Stimulated activated CD4-positive, alpha-beta T cell treated with anti-CD3 and anti-CD28 coated beads, Interleukin-2, amount 100 ng/mL, for 48 hours (primary cell): ENCODE data around the gene ATOH8.

ENCODE experiments used
- DNase-seq, 2 donors: peaks; one replicate each; pipeline ENCODE4 v3.0.0-alpha.2; 2020

Gene ATOH8

GRCh38 chr2:85719609-85720240, 34.1 kb upstream of the ATOH8 start:
- no peak for DNase-seq

DNA sequence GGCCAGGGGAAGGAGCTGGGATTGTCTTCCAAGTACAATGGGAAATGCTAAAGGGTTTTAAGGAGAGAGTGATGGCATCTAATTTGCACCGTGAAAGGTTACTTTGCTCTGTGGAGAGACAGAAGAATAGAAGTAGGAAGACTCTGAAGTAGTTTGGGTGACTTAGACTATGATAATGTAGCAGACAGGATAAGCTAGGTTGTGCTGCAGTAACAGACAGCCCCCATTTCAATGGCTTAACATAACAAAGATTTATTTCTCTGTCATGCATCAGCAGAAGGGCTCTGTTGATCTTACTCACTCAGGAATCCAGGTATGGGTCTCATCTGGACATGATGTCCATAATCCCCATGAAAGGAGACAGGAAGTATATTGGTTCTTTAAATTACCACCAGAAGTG, 33.3 kb upstream of the ATOH8 start:
- DNase-seq, result no peak

GRCh38 chr2:85721641-85722040, 32.1 kb upstream of the ATOH8 start:
- no peak for DNase-seq

DNA sequence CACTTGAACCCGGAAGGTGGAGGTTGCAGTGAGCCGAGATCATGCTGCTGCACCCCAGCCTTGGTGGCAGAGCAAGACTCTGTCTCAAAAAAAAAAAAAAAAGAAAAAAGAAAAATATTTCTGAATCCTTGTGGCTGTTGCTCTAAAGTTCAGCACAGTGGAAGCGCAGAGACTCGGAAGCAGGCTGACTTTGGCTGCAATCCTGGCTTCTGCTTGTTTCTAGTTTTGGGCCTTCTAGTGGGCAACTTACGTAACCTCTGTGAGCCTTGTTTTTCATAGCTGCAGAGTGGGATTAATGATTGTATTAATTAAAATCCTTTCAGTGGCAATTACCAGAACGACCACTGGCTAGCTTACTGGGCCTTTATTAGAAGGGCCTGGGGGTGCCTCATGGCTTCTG, 31.3 kb upstream of the ATOH8 start:
- DNase-seq, result no peak

DNA sequence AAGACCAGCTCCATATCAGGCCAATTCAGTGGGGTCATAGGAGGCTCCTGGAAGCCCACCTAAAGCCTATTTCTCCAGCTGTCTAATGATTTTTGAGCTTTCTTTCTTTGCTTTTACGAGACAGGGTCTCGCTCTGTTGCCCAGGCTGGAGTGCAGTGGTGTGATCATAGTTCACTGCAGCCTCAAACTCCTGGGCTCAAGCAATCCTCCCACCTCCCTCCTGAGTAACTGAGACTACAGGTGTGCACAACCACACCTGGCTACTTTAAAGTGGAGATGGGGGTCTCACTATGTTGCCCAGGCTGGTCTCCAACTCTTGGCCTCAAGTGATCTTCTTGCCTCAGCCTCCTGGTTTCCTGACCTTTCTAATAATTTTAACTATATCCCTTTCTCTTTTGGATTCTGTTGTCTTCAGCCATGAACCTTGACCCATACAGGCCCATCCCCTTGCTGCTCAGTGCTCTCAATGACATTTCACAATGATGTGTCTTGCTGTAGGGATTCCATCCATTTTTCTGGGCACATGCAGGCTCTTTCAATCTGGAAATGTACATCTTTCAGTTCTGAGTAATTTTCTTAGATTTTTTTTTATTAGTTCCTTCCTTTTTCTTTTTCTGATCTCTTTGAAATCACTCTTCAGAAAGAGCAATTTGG, 30.0 kb upstream of the ATOH8 start:
- no peak for DNase-seq

GRCh38 chr2:85724731-85725181, 29.0 kb upstream of the ATOH8 start:
- no peak for DNase-seq

- DNase-seq, result no peak
Measured at GRCh38 chr2:85725451-85725850, 28.3 kb upstream of the ATOH8 start.

DNA sequence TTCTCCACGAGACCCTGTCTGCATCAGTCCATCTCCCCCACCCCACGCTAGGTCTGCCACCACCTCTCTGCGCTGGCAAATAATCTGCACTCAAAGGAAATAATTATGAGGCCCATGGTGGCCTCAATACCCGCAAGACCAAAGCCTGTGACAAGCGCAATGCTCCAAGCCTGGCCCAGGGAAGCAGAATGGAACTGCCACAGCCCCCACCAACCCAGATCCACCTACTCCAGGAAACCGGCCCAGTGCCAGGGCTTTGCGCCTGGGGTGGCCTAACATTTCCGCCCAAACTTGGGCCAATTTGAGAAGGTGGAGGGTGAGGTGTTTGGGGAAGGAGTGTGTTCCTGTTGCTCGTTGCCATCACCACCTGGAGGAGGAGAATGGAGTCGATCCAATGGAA, 26.0 kb upstream of the ATOH8 start:
- no peak for DNase-seq

DNA sequence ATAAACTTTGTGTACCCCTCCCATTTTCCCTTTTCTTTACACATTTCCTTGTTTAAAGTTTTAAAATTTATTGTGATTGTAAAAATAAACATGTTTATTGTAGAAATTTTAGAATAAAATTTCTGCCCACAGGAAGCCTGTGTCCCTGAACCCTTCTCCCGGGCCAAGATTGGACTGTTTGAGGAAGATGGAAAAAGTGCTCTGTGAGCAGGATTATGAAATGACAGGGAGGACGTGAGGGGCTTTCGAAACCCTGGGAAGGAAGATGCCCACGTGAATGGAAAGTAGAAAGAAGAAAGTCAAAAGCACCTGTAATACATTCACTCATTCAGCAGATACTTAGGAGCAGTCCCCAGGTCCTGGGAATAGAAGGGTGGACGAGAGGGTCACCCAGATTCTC, 25.4 kb upstream of the ATOH8 start:
- no peak for DNase-seq

DNA sequence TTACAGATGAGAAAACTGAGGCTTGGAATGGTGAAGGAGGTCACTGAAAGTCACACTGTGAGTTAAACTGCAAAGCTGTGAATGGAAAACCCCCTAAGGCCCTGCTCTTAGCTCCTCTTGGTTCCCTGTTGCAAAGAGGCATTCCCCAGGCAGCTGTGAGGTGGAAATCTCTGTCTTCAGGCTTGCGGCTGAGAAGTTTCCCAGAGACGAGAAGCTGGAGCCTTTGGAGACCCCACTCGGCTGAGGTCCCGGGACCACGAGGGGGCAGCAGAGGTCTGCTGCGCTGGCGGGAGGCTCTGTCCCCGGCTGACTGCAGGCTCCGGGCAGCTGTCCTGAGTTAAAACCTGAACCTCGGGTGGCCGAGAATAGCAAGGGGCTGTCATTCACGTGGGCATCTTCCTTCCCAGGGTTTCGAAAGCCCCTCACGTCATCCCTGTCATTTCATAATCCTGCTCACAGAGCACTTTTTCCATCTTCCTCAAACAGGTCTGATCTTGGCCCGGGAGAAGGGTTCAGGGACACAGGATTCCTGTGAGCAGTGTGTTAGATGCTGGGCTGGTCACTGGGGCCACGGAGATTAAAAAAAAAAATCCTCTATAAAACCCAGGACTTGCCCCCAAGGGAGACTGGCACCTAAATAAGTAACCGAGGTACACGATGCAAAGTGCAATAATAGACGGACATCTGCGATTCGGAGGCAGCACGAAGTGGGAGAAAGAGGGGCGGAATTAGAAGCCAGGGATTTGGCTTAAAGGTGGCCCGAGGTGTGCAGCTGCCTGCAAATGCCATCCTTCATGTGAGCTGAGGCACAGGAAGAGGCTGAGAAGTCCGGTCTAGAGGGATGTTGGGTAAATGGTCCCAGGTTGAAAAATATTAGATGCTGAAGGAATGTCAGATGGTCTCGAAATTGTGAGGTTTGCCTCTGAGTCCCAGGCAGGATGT, 24.6 kb upstream of the ATOH8 start:
- peak; percentile 77 to 80 for DNase-seq

DNA sequence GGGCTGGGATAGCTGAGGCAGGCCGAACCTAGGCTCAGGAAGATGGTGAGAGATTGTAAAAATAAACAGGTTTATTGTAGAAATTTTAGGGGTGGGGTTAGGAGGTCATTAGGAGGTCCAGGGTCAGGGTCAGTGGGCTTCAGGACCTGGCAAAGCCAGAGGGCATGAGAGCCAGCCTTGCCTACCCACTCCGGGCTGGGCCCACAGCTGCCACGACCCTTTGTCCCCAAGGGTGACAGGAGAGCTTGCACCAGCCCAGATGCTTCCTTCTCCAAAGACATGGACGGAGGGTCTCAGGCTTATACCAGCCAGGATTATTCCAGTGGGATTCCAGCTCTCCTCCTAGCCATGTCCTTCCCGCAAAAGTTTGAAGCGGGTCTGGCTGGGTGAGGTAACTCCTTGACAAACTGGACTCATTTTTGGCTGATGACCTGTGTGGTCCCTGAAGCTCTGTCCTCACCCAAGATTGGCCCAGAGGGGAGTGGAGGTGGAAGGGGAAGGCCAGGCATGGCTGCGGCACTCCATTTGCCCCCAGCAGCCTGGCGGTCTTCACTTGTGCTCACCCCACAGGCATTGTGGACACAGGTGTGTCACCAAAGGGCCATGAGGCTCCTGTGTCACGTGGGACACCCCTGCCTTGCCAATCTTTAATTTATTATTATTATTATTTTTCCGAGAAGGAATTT, 23.8 kb upstream of the ATOH8 start:
- DNase-seq, result no peak

GRCh38 chr2:85730686-85731230, 23.0 kb upstream of the ATOH8 start:
- DNase-seq, result no peak

- DNase-seq, result no peak
Measured at GRCh38 chr2:85731606-85732005, 22.2 kb upstream of the ATOH8 start.

DNA sequence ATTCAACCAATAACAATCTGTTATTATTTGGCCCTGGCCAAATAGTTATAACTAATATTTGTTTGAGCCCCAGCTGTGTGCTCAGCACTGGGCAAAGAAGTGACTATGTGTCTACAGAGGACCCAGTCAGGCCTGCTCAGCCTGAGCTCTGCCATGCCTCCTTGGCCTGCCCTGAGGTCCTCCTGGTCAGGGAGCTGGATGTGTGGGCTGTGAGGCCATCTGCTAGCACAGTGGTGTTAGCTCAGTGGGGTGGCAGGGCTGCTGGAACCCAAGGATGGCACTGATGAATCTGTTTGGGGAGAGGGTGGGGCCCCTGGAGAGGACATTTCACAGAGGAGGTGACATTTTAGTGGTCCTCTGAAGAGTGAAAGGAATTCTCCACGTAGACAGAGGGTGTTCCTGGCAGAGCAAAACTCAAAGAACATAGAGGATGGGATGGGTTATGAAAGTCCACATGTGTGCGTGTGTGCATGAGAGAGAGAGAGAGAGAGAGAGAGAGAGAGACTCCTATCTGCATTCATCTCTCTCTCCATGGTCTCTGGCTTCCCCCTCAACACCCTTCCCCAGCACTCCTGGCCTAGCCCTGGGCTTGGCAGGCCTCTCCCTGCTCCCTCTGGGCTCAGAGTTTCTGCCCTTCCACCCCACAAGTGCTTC, 21.2 kb upstream of the ATOH8 start:
- no peak for DNase-seq

GRCh38 chr2:85733121-85733960, 20.4 kb upstream of the ATOH8 start:
- DNase-seq, result no peak

GRCh38 chr2:85734015-85734414, 19.8 kb upstream of the ATOH8 start:
- DNase-seq, result no peak

- DNase-seq, result no peak
Measured at GRCh38 chr2:85734942-85735608, 18.7 kb upstream of the ATOH8 start.

GRCh38 chr2:85735691-85736090, 18.1 kb upstream of the ATOH8 start:
- DNase-seq, result no peak

DNA sequence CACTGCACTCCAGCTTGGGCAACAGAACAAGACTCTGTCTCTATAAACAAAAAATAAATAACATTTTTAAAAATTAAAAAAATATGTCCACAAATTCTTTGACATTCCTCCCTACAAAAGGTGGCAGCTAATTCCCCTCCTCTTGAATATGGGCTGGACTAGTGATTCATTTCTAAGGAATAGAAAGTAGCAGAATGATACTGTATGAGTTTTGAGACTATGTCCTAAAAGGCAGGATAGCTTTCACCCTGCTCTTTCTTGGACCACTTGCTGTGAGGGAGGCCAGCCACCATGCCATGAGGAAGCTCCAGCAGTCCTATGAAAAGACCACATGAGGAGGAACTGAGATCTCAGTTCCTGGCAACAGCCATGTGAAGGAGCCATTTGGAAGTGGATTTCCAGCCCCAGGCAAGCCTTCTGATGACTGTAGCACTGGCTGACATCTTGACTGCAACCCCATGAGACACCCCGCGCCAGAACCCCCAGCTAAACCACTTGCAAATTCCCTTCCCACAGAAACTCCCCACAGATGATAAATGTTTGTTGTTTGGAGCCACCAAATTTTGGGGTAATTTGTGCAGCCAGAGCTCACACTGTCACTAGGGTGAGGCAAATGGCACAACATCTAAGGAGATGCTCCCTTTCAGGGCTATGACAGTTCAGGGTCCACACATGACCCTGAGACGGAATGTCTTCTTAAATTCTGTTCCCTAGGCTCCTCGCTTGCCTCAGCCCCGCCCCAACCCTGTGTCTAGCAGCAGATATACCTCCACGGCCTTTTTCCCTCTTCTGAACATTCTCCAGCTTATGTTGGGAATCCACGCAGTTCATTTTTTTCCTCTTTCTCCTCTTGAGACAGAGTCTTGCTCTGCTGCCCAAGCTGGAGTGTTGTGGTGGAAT, 17.1 kb upstream of the ATOH8 start:
- DNase-seq, result no peak

DNA sequence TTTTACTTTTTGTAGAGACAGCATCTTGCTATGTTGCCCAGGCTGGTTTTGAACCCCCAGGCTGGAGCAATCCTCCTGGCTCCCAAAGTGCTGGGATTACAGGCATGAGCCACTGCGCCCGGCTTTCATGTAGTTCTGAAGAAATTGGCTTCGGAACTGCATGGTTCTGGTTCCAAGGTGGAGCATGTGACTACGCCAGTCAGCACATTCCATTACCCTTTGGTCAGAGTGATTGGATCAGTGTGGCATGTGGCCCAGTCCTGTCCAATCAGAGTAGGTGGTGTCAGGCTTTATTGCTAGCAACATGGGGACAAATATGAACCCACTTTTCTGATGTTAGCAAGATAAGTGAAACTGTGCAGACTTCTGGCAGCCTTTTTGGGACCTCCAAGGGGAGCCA, 16.3 kb upstream of the ATOH8 start:
- DNase-seq, result no peak
